HG02938 (cell line): ENCODE results near the gene FBXL15.

ENCODE experiments used
- ATAC-seq: cut with Tn5 transposase; IDR thresholded peaks from one replicate; pipeline ENCODE4 v1.9.1; 2021; ENCODE audit warnings: mild to moderate bottlenecking, moderate library complexity; ENCODE audit not compliant: unreplicated experiment

FBXL15 gene

GRCh38 chr10:102409604-102410428 lies 10.8 kb upstream of the FBXL15 start:
- no peak for ATAC-seq

GRCh38 chr10:102410429-102411073 lies 10.1 kb upstream of the FBXL15 start:
- ATAC-seq: no peak

- no peak for ATAC-seq
Observed at GRCh38 chr10:102411341-102412255, 9.0 kb upstream of the FBXL15 start.

GRCh38 chr10:102412293-102412692 lies 8.3 kb upstream of the FBXL15 start:
- no peak for ATAC-seq

GRCh38 chr10:102413053-102413705 lies 7.5 kb upstream of the FBXL15 start:
- no peak for ATAC-seq

- ATAC-seq: no peak
Observed at GRCh38 chr10:102413806-102414561, 6.7 kb upstream of the FBXL15 start.

GRCh38 chr10:102414749-102415148 lies 5.9 kb upstream of the FBXL15 start:
- ATAC-seq: no peak

GRCh38 chr10:102416283-102416682 lies 4.4 kb upstream of the FBXL15 start:
- ATAC-seq: no peak

- no peak for ATAC-seq
Observed at GRCh38 chr10:102416695-102417094, 3.9 kb upstream of the FBXL15 start.

GRCh38 chr10:102418622-102419268 lies 1.9 kb upstream of the FBXL15 start, which contains the start of gene PSD:
PSD (minus strand) TSS chr10:102418785; CDS start chr10:102417038, 1,747 bp downstream.
- ATAC-seq: no peak

- no peak for ATAC-seq
Observed at GRCh38 chr10:102419269-102420180, 1.1 kb upstream of the FBXL15 start.

- no peak for ATAC-seq
Observed at GRCh38 chr10:102420181-102420713, 389 bp upstream of the FBXL15 start.

- ATAC-seq: no peak
Observed at GRCh38 chr10:102421507-102421756, 796 bp downstream of the FBXL15 start.

- no peak for ATAC-seq
Observed at GRCh38 chr10:102421757-102422512, 1.3 kb downstream of the FBXL15 start.

- no peak for ATAC-seq
Observed at GRCh38 chr10:102422545-102423129, 2.0 kb downstream of the FBXL15 start.

- no peak for ATAC-seq
Observed at GRCh38 chr10:102423372-102423968, 2.8 kb downstream of the FBXL15 start.

- no peak for ATAC-seq
Observed at GRCh38 chr10:102424145-102424544, 3.5 kb downstream of the FBXL15 start.
